ENCODE measurements around the gene MBL2.

MBL2 gene

DNA sequence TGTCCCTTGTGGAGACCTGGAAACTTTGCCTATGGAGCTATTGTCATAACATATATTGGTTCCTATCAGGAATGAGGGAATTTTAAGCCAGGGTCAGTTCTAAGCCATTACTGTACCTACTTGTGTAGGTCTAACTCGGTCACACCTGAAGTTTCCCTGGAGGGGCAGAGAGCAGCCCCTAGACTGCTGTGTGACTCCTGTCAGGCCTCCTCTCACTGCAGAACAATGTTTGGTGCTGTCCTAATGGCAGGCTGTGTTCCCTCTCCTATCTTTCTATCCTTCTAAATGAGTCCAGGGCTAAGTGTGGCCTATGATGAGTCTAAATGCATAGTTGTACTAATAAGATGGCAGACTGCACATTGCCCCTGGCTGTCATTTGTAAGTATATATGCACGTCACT, 14.2 kb downstream of the MBL2 start:
- no peak for DNase-seq
- CTCF ChIA-PET: no interaction called here
- Mint-ChIP-seq H3K27me3 (no peaks in the 10 kb centered on the region), H3K4me3 (no peak overlapping the region), H3K9me3 (no peaks in the 10 kb centered on the region), H3K36me3 (no peaks in the 10 kb centered on the region), H3K4me1 (no peaks in the 10 kb centered on the region), H3K27ac (no peak overlapping the region)

DNA sequence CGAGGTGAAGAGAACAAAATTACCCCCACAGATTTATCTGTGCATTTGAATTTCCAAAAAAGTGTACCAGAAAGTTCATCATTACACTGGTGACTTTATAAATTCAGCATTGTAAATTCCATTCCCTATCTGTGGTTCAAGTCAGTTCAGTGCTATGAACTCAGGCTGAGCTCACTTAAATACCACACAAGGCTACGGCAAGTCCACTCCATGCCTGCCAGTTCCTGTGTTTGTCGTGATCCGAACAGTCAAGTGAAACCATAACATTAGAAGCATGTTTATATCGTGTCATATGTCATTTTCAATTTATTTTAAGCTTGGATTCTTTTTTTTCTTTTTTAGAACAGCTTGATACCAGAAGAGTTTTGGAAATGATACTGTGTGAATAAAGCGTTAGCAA, 14.8 kb downstream of the MBL2 start:
- H3K27ac Mint-ChIP-seq: no peak overlapping the region
- CTCF ChIA-PET: no interaction called here
- no peaks in the 10 kb centered on the region for H3K36me3 Mint-ChIP-seq
- no peaks in the 10 kb centered on the region for H3K27me3 Mint-ChIP-seq
- no peak for DNase-seq
- H3K4me1 Mint-ChIP-seq: no peaks in the 10 kb centered on the region
- no peak overlapping the region for H3K4me3 Mint-ChIP-seq
- H3K9me3 Mint-ChIP-seq: no peaks in the 10 kb centered on the region

- CTCF ChIA-PET: no interaction called here
These were observed 15.6 kb downstream of the MBL2 start for GRCh38 chr10:52756966-52757365.

DNA sequence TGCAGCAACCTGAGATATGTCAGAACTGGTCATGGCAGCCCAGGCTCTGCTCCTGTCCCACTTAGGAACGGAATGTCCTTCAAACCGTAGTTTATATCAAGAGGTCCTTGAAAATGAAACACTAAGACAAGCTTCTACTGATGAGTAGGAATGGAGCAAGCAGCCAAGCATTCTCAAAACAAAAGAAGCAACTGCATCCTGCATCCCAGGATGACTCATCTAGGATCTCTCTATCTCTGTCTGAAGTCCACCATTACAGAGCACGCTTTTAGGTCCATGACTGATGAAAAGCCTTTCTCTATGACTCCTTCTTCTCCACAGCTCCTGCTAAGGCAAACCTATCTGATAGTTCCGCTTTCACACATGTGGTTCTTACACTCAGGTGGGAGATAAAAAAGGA, 16.3 kb downstream of the MBL2 start:
- no peak for DNase-seq
- CTCF ChIA-PET: no interaction called here
- Mint-ChIP-seq H3K4me1 (no peaks in the 10 kb centered on the region), H3K27me3 (no peaks in the 10 kb centered on the region), H3K36me3 (no peaks in the 10 kb centered on the region), H3K27ac (no peak overlapping the region), H3K4me3 (no peak overlapping the region), H3K9me3 (no peaks in the 10 kb centered on the region)

More at GRCh38 chr10:52756966-52757365, 15.6 kb downstream of the MBL2 start:
- no peak overlapping the region for H3K27ac Mint-ChIP-seq
- no peaks in the 10 kb centered on the region for H3K36me3 Mint-ChIP-seq
- no peak overlapping the region for H3K4me3 Mint-ChIP-seq
- no peaks in the 10 kb centered on the region for H3K9me3 Mint-ChIP-seq
- DNase-seq: no peak
- no peaks in the 10 kb centered on the region for H3K27me3 Mint-ChIP-seq
- no peaks in the 10 kb centered on the region for H3K4me1 Mint-ChIP-seq

- Mint-ChIP-seq H3K27ac (no peak overlapping the region), H3K36me3 (no peaks in the 10 kb centered on the region), H3K4me1 (no peaks in the 10 kb centered on the region), H3K4me3 (no peak overlapping the region), H3K27me3 (no peaks in the 10 kb centered on the region), H3K9me3 (no peaks in the 10 kb centered on the region)
- no peak for DNase-seq
- CTCF ChIA-PET: no interaction called here
These were observed 17.1 kb downstream of the MBL2 start for GRCh38 chr10:52755297-52756062.

DNA sequence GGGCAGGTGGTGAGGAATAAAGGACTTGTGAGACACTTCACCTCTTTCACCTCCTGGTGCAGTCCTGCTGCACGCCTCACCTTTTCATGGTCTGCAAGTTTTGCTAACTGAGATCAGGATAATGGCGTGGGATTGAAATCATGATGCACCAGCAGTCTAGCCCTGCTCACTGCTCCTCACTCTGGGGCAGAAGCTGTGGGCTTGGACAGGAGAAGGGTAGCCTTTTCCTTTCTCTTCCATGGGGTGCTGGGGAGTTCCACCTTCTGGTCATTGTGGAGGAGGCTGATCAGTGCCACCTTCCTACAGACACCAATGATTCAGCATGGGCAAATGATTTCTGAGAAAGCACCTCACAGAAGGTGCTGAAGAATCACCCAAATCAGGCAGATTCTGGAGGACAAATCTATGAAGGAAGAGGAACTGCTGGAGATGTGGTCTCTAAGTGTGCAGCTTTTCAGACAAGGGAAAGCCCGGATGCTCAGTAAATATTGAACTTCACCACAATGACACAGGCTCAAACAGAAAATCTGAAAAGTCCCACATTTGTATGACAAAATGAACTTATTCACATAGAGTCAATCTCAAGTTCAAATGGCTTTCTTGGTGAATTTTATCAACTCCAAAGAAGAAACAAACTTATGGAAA, 19.7 kb downstream of the MBL2 start:
- Mint-ChIP-seq H3K4me3 (no peak overlapping the region), H3K4me1 (no peaks in the 10 kb centered on the region), H3K27me3 (no peaks in the 10 kb centered on the region)

DNA sequence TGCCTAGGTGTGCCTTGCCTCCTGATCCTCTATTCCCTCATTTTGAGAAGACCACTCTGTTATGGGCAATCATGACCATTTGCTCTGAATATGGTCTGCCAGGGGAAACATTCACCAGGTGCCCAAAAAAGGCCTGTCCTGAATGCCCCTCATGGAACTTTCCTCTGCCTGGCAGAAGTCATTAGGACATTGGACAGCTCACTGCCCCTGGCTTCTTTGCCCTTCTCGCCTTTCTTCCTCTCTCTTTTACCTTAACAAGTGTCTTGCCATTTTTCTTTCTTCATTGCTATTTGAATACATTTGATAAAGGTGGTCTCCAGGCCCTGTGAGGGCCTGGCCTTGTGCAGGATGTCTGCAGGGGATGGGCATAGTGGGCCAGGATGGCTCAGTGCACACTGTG, 20.3 kb downstream of the MBL2 start:
- no peak overlapping the region for H3K4me3 Mint-ChIP-seq
- DNase-seq: no peak
- H3K4me1 Mint-ChIP-seq: no peaks in the 10 kb centered on the region
- H3K27me3 Mint-ChIP-seq: no peaks in the 10 kb centered on the region
- CTCF ChIA-PET: no interaction called here
- H3K9me3 Mint-ChIP-seq: peaks cover 3% of the 10 kb centered on the region
- no peaks in the 10 kb centered on the region for H3K36me3 Mint-ChIP-seq
- no peak overlapping the region for H3K27ac Mint-ChIP-seq

More for the DNA sequence above, 19.7 kb downstream of the MBL2 start:
- Mint-ChIP-seq H3K27ac (no peak overlapping the region), H3K36me3 (no peaks in the 10 kb centered on the region), H3K9me3 (peaks cover 3% of the 10 kb centered on the region)
- CTCF ChIA-PET: no interaction called here
- no peak for DNase-seq

DNA sequence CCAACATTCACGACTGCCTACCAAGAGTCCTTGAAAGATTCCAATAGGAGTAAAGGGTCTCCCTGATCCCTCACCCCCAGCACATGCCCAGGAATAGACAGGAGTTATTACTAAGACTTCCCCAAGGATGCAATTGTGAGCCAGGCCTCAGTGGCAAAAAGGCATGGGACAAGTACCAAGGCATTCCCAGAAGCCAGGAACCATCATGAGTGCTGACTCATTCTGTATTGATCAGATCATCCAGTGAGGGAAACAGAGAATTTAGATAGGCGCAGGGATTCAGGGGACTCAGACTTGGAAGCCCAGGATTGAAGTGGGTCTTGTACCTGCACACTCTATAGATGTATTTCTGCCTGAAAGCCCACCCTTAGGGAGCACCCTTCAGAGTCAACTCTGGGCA, 21.2 kb downstream of the MBL2 start:
- CTCF ChIA-PET: no interaction called here

GRCh38 chr10:52750629-52751028, 22.0 kb downstream of the MBL2 start:
- no peak for DNase-seq

More for the DNA sequence above, 21.2 kb downstream of the MBL2 start:
- Mint-ChIP-seq H3K27me3 (no peaks in the 10 kb centered on the region), H3K4me3 (no peak overlapping the region), H3K36me3 (no peaks in the 10 kb centered on the region), H3K27ac (no peak overlapping the region), H3K9me3 (peaks cover 3% of the 10 kb centered on the region), H3K4me1 (no peaks in the 10 kb centered on the region)
- no peak for DNase-seq

GRCh38 chr10:52747694-52748093, 24.9 kb downstream of the MBL2 start:
- CTCF ChIA-PET: no interaction called here
- Mint-ChIP-seq H3K4me3 (no peak overlapping the region), H3K9me3 (peaks cover 6% of the 10 kb centered on the region), H3K36me3 (no peaks in the 10 kb centered on the region), H3K27me3 (no peaks in the 10 kb centered on the region), H3K27ac (no peak overlapping the region), H3K4me1 (no peaks in the 10 kb centered on the region)
- no peak for DNase-seq

More at GRCh38 chr10:52750629-52751028, 22.0 kb downstream of the MBL2 start:
- Mint-ChIP-seq H3K27me3 (no peaks in the 10 kb centered on the region), H3K4me3 (no peak overlapping the region), H3K27ac (no peak overlapping the region), H3K4me1 (no peaks in the 10 kb centered on the region), H3K36me3 (no peaks in the 10 kb centered on the region), H3K9me3 (peaks cover 6% of the 10 kb centered on the region)
- CTCF ChIA-PET: no interaction called here

- CTCF ChIA-PET: no interaction called here
- H3K9me3 Mint-ChIP-seq: peaks cover 6% of the 10 kb centered on the region
- DNase-seq: no peak
- no peak overlapping the region for H3K4me3 Mint-ChIP-seq
- no peaks in the 10 kb centered on the region for H3K36me3 Mint-ChIP-seq
- H3K4me1 Mint-ChIP-seq: no peaks in the 10 kb centered on the region
- H3K27ac Mint-ChIP-seq: no peak overlapping the region
- no peaks in the 10 kb centered on the region for H3K27me3 Mint-ChIP-seq
These were observed 26.4 kb downstream of the MBL2 start for GRCh38 chr10:52746169-52746568.

- no peak for DNase-seq
- Mint-ChIP-seq H3K4me1 (no peaks in the 10 kb centered on the region), H3K9me3 (peaks cover 6% of the 10 kb centered on the region), H3K4me3 (no peak overlapping the region), H3K36me3 (no peaks in the 10 kb centered on the region), H3K27ac (no peak overlapping the region), H3K27me3 (no peaks in the 10 kb centered on the region)
- CTCF ChIA-PET: interaction anchor here (1.0 kb wide), 1 partner anchor 100 kb away, joined by 3 read pairs; no protein-coding TSS in a partner anchor
These were observed 28.4 kb downstream of the MBL2 start for GRCh38 chr10:52744057-52744805.

- Mint-ChIP-seq H3K27me3 (no peaks in the 10 kb centered on the region), H3K4me1 (no peaks in the 10 kb centered on the region), H3K4me3 (no peak overlapping the region), H3K27ac (no peak overlapping the region), H3K9me3 (peaks cover 3% of the 10 kb centered on the region), H3K36me3 (no peaks in the 10 kb centered on the region)
- DNase-seq: no peak
- CTCF ChIA-PET: interaction anchor here (2.8 kb wide), 1 partner anchor 37 kb away, joined by 15 read pairs; no protein-coding TSS in a partner anchor
These were observed 29.9 kb downstream of the MBL2 start for GRCh38 chr10:52742731-52743130.

GRCh38 chr10:52741851-52742250, 30.7 kb downstream of the MBL2 start:
- no peaks in the 10 kb centered on the region for H3K4me1 Mint-ChIP-seq
- CTCF ChIA-PET: interaction anchor here (1.1 to 2.8 kb wide), 5 partner anchors 14 to 47 kb away, joined by 3 to 15 read pairs (median 4); no protein-coding TSS in a partner anchor
- H3K27me3 Mint-ChIP-seq: no peaks in the 10 kb centered on the region
- peaks cover 3% of the 10 kb centered on the region for H3K9me3 Mint-ChIP-seq
- no peak overlapping the region for H3K4me3 Mint-ChIP-seq
- no peaks in the 10 kb centered on the region for H3K36me3 Mint-ChIP-seq
- DNase-seq: no peak
- H3K27ac Mint-ChIP-seq: no peak overlapping the region

Data from activated naive CD4-positive, alpha-beta T cell treated with anti-CD3 and anti-CD28 coated beads, Interleukin-2, amount 10 ng/mL, durations not matched to agents 7 days and 5 days (primary cell).